Stimulated activated CD8-positive, alpha-beta memory T cell treated with anti-CD3 and anti-CD28 coated beads, Interleukin-4, amount 100 ng/mL, for 4 hours (primary cell): ENCODE results near the gene MCEE.
"Not testable (repeated sequence)": the region's sequence is repeated elsewhere in the genome, so short reads cannot be mapped to it uniquely, and the experiment has no call there.

Experiments used
- DNase-seq, 2 donors: peaks; one replicate each; pipeline ENCODE4 v3.0.0-alpha.2; 2020; ENCODE audit warnings: low read depth in 2 of 2, low spot score in 1 of 2

MCEE gene

DNA sequence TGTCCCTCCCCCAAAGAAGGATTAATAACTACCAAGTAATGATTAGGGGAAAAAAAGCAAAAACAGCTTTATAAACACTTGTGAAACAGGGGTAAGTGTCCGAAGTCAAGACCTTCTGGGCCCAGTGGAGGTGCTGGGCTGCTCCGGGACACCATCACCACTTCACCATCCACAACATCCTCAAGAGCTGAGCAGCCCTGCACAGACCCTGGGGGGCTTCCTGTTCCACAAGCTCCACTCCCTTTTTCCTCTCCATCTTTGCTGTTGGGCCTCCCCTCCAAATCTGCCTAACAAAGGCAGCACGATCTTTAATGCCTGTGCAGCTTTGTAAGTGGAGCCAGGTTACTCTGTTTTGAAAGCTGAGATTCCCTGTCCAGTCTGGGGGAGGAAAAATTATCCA, 46.7 kb downstream of the MCEE start:
- DNase-seq, result not testable (repeated sequence)

DNA sequence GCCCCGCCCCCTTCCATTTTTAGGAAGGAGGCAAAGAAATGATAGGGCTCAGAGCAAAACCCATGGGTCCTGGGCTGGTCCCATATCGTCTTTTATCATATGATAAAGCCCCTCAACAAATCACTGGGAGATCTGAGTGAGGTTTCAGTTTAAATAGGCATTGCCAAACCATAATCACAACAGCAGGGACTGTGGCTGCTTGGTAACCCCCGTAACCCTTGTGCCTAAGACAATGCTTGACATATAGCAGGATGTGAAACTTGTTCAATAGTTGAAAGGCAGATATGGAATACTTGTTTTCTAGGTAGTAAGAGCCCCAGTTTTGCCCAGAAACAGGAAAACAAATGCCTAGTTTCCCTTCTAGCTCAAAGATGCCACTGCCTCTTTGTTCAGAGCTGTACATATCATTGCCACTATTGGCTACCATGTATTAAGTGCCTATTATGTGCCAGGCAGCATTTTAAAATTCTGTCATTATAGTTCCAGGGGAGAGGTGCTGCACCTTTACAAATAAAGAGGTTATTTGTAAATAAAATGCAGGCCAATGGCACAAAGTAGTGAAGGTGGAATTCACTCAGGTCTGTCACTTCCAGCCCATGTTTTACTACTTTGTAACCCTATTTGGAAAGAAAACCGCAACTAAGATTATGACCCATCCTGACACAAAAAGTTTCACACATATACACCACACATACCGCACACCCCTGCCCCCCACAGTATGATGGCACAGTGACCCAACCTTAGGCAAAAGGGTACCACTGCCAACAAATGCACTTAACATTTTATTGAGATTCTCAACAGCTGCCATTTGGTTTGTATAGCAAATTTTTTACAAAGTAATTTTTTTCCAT, 47.4 kb downstream of the MCEE start:
- DNase-seq, result peak in 1 of 2 donors; percentile 15

DNA sequence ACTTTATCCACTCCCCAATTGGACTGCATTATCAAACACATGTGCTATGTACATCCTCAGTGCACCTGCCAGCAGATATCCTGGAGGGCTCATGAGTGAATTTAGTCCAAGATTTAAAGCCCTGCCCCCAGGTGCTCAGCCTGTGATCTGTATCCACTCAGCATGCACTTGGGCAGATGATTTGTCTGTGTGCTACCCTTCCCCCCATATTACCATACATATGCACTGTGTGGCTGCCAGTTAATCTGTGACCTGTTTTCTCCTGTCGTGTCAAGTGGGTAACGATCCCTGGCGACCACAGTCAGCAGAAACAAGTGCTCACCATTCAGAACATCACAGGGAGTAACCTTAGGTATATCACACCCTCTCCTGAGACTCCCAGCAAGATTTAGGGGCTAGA, 51.4 kb downstream of the MCEE start:
- DNase-seq, result no peak

DNA sequence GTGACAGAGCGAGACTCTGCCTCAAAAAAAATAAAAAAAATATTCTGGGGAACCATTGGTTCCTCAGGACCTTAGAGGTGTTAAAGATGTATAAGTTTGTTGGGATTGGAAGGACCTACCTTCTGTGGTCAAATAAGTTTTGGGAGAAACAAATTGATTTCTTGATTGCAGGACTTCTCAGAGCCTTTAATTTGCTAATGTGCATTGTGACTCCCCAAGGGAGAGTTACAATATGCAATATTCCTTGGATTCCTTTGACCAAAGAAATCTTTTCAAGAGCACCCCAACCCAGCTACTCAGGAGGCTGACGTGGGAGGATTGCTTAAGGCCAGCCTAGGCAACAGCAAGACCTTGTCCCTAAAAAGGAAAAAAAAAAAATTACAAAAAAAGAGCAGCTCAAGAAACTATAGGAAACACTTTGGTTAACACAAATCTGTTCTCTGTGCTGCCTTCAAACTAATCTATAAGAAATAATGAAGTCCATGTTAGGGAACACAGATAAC, 55.1 kb downstream of the MCEE start:
- no peak for DNase-seq

DNA sequence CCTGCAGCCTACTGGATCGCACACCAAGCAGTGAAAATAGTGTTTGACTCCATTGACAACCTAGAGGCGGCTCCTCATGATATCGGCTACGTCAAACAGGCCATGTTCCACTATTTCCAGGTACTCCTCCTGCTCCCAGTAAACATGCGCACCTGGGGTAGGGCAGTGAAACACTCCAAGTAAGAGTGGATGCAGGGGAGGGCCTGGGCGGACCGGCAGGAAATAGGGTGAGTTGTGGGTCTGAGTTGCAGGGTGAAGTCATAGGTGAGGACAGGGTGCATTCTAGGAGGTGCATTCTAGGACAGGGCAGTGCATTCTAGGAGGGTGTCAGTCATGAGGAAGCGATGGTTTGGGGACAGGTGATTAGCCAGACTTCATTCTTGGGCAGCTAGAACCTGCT, 56.6 kb downstream of the MCEE start:
- DNase-seq, result no peak

DNA sequence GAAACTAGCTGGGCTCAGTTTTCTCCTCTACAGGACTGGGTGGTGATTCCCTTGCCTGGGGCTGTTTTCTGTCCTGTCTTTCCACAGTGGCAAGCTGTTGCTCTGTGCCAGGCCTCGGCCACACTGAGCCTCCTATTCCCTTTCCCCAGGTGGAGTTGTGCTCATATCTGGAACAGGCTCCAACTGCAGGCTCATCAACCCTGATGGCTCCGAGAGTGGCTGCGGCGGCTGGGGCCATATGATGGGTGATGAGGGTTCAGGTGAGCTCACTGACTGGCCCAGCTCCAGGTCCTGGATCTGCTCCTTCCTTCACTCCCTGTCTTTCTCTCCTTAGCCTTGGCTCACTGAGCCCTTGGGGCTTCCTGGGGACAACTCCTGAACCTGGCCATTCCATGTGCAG, 57.5 kb downstream of the MCEE start:
- no peak for DNase-seq

DNA sequence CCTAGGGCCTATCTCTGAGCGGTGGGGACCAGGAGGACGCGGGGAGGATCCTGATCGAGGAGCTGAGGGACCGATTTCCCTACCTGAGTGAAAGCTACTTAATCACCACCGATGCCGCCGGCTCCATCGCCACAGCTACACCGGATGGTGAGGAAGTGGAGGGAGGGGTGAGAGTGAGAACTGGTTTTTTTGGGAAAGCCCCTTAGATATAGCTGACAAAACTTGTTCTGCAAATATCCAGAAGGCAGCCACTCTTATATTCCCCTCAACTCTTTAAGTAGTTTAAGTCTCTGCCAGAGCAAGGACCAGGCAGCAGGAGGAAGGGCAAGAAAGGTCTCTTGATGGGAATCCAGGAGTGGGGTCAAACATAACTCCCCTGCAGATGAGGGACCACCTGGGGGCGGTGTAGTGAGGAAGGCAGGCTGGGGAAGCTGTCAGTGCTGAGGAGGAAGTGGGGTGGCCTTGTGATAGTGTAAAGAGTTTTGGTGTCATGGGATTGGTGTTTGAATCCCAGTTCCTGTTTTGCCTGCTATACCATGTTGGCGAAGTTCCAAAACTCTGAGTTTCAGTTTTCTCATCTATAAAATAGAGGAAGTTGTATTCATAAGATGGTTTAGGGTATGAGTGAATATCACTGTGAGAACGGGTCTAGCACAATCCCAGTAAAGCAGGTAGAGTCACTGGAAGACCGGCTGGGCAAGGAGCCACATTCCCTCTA, 58.2 kb downstream of the MCEE start:
- DNase-seq, result peak in 1 of 2 donors; percentile 39

DNA sequence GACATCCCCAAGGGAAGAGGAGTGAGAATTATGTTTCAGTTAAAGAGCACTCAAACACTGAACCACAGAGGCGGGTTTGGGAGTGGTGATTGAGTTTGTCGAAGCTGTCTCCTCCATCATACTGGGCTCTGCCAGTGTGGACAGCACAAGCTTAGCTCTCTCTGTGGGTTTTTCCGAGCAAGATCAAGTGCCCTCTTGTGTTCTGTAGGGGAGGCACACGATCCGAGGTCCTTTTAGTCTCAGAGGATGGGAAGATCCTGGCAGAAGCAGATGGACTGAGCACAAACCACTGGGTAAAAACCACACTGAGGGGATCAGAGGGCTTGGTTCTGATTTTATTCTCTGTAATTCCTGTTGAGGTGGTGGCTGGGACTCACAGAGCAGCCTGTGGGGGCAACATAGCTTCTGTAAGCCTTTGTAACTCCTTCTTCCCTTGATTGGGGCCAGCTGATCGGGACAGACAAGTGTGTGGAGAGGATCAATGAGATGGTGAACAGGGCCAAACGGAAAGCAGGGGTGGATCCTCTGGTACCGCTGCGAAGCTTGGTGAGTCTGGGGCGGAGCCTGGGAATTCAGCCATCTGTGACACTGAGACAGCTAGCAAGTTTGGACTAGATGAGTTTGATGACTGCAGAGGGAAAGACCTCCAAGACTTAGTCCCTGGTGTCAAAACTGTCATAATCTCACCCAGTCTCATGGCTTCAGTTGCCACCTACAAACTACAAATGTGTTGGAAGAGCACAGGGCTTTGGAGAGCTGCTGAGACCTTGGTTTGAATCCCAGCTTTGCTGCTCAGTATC, 59.5 kb downstream of the MCEE start:
- no peak for DNase-seq

DNA sequence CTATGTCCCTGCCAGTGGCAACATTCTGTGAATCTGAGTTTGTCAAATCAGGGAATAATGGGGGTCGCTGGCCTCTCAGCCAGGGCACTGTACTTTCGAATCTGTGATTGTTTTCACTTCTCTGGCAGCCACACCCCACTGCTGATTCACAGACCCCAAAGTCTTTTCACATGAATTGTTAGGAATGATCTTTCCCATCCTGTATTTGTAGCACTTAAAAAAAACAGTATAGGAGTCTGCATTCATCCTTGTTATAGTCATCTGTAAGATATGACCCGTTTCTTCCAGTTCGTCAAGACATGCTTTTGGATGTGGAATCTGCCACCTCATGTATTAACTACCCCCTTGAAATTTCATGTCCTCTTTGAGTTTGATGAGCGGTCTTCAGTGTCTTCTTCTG, 60.7 kb downstream of the MCEE start:
- no peak for DNase-seq

DNA sequence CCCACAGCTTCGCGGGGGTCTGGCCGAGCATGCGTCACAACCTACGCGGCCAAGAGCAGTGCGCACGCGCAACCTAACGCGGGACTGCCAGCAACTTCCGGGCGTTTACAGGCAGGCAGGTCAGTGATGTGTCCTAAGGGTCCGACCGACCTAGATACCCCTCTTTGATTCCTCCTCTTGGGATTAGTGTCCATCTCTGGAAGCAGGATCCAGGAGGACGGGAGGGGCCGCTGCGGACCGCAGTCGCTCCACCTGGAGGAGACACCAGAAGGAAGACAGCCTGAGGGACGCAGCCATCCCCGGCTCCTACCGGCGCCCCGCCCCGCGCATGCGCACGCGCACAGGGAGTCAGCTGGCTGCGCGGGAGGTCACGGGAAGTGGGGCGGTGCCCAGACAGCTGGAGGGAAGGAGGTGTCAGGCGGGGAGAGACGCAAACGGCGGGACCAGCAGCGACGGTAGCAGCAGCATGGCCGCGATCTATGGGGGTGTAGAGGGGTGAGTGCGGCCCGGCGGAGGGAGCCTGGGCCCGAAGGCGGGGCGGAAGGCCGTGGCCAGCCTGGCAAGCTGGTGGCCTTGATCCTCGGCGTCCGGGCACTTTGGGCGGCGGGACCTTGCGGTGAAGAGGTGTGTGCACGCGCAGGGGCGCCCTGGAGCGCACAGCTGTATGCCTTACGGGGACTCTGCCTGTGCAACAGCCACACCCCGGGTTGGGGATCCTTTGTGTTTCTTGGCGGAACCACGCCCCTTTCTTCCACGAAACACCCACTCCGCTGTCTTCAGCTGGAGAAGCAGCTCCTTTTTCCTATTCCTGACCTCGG, 61.6 kb downstream of the MCEE start, which contains the start of gene NAGK:
Gene NAGK, plus strand, starts transcription at position 431 of the 818 bp plus-strand sequence. Its CDS starts 36 bp downstream, at position 467.
- DNase-seq, result peak; percentile 87 to 96

DNA sequence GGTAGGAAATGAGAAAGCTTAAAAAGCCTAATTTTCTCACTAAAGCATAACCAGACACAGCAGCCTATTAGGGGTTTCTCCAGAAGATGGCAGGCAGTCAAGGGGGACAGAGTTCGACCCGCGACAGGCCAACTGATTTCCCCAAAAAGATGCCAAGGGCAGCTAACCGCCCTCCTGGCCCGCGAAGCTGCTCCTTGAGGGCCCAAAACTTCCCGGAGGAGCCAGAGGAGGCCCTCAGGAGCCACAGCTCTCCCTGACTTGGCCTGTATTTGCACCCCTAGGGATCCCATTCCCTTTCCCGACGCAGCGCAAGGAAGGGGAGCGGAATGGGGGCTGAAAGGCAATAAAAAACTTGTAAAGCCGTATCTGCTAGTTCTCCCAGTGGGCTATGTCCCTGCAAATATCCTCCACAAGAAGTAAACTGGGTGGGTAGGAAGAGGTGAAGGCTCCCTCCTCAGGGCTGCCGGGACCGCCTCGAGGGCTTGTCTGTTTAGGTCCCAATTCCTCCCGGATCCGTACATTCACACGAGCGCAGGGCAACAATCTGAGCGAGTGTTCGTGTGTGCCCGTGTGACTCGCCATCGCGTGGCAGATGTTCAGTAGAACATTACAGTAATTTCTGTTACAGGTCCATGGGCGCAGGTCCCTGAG, 62.3 kb downstream of the MCEE start:
- DNase-seq, result no peak

DNA sequence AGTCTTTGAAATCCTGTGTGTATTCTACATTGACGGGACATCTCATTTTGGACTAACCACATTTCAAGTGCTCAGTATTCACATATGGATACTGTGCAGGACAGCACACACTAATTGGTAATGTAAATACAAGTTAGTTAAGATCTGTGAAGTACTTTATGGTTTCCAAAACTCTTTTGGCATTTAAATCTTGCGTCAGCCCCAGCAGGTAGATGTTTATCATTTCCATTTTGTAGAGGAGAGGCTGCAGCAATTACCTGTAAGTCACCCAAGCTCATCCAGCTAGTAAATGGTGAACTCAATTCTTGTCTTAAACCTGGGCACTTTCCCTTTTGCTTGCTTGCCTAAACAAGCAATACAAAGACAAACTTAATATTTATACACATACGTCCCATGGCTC, 63.2 kb downstream of the MCEE start:
- no peak for DNase-seq

DNA sequence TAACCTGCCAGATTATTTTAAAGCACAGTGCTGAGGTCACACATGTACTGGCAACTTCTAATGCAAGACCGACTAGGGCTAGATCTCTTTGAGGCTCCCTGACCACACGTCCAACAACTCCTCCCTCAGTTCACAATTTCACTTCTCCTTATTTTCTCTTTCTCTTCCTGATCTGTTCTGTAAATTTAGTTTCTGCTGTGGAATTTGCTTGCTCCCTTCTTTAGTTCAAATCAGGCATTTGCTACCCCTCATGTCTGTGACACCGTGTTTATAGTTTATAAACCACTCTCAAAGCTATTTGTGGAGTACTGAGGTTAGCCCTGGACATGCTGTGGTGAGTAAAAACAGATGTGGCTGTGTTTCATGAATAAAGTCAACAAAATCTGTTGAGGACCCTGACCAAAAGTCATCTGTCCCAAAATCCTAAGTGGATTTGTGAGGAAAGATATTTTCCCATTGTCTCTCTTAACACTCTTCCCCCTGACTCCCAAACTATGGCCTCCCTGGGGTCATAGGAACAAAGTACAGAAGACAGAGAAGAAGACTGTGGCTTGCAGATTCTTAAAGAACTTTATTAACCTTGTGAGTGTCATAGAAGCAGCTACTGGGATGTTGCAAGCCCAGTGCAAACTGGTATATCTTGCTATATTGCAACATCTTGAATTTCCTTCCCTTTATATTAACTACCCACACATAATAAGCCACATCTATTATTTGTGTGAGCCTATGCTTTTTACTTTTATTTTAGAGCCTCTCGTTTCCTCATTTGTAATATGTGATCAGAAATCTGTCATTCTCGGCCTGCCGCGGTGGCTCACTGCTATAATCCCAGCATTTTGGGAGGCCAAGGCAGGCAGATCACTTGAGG, 65.0 kb downstream of the MCEE start:
- DNase-seq, result no peak

DNA sequence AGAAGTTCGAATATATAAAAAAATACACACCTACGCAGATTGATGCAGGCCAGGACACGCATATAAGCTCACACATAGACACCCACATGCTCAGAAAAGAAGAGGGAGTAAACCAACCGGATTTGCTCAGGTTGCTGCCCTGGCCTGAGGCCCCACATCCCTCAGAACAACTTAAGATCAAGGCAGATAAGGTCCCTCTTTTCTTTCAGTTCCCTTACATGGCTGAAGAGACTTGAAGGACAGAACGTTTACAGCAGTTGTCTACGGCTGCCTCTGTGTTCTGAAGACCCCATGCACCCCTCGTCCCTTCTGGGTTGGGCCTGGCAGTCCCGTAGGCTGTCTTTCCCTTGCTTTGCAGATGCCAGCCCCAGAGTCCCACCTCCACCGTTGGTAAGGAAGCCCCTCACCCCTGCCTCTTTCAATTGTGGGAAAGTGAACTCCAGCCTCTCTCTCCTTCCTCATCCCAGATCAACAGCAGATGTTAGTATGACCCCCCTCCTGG, 65.9 kb downstream of the MCEE start:
- DNase-seq, result no peak

DNA sequence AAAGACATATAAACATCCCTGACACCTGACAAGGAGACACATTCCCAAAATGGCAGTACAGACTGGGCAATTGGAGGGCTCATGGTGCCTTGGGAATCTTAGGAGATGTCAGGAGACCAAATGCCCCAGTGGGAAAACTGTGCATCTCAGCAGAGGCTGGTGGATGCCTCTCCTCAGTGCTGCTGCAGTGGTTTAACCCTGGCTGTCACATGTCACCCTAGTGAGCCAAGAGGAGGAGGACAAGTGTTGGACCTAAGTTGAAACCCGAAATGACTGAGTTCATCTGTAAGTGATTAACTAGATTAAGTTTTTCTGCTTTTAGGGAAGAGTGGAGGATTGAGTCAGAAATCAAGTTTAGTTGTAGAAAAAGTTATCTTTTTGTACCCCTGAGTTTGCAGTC, 66.8 kb downstream of the MCEE start:
- no peak for DNase-seq

DNA sequence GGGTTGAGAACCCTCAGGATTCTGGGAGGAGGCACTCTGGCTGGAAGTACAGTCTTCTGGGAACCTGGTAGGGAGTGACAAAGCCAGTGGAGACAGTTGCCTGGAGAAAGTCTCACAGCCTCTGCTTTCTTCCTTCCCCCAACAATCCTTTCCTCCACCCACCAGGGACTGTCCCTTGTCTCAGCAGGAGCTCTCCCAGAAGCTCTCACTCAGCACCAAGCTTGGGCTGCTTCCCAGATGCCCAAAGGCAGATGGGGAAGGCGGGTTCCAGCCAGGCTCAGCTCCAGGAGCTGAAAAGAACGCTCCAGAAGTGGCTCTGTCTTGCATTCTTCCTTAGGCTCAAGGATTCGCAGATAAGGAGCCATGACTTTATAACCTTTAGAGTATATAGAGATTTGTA, 69.2 kb downstream of the MCEE start:
- no peak for DNase-seq

DNA sequence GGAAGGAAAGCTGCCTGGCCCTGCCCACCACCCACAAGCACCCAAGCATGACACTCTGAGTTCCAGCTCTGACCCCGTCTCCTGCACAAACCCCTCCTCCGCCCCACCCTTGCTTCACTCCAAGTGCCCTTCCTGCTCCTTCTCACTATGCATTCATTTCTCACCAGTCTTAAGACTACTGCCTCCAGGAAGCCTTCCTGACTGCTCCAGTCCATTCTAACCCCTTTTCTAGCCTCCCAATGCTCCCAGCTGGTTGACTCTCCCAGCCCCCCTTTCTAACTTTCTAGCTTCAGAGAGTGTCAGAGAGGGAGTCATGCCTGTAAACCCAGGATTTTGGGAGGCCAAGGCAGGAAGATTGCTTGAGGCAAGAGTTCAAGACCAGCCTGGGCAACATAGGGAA, 69.8 kb downstream of the MCEE start:
- no peak for DNase-seq
